NCI-H2029 treated with DMSO at 0.1 percent for 48 hours (cell line): ENCODE data around the gene MYRIP.

Experiments
- DNase-seq: peaks from one replicate; lab custom pipeline; 2025; lab: John Stamatoyannopoulos, UW

The MYRIP gene

GRCh38 chr3:40190056-40190455 is 380.6 kb downstream of the MYRIP start:
- DNase-seq: no peak

DNA sequence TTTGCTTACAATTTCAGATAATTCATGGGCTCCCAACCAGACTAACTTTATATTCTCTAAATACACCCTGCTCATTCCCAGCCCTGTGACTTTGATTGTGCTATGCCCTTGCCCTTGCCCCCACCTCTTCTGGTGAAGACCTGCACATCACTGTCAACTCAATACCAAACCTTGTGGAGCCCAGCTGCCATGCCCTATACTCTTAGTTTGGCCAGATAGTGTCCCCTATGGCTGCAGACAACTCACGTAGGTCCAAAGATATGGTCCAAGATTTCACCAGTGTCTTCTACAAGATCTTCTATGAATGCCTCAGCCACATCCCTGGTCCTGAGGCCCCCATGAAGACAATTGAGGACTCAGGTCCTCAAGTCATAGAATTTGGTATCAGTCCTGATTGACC is 381.8 kb downstream of the MYRIP start:
- DNase-seq: no peak

- DNase-seq: no peak
Measured at GRCh38 chr3:40191850-40192448, 382.5 kb downstream of the MYRIP start.

GRCh38 chr3:40192628-40193027 is 383.2 kb downstream of the MYRIP start:
- no peak for DNase-seq

GRCh38 chr3:40196966-40197365 is 387.6 kb downstream of the MYRIP start:
- no peak for DNase-seq

- DNase-seq: no peak
Measured at GRCh38 chr3:40200692-40201316, 391.4 kb downstream of the MYRIP start.

GRCh38 chr3:40201770-40202169 is 392.4 kb downstream of the MYRIP start:
- no peak for DNase-seq

DNA sequence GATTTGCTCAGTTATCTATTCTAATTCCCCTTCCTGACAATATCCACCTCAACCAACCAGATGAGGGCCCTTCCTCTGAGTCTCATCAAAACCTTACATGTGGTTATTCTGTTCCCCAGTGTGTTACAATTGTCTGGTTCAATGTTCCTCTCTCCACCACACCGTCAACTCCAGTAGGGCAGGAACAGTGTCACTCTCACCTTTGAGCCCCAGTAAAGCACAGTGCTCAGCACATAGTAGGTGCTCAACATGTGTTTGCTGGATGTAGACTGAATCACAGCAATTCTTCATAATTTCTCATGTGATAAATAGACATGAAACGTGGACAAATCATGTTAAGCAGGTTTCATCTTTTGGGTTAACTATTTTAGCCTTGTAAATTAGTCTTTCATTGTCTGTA is 397.1 kb downstream of the MYRIP start:
- no peak for DNase-seq

GRCh38 chr3:40207796-40208195 is 398.4 kb downstream of the MYRIP start:
- no peak for DNase-seq

- no peak for DNase-seq
Measured at GRCh38 chr3:40208251-40208650, 398.8 kb downstream of the MYRIP start.

GRCh38 chr3:40211579-40211978 is 402.2 kb downstream of the MYRIP start:
- no peak for DNase-seq

GRCh38 chr3:40213556-40213955 is 404.1 kb downstream of the MYRIP start:
- no peak for DNase-seq

DNA sequence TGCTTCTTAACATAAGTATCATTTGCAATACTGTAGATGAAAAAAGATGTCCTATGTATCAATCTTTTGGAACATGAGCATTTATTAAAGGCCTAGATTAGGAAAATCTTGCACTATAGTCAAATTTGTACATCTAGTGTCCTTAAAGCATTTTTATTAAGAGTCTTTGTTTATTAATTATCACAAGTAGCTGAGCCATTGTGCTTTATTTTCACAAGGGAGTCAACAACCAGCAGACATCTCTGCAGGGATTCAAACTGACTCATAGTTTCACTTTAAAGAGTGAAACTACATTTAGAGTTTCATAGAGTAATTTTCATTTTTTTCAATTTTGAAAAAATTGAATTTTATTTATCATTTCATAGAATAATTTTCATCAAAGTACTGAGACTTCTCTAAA is 405.6 kb downstream of the MYRIP start:
- DNase-seq: no peak

DNA sequence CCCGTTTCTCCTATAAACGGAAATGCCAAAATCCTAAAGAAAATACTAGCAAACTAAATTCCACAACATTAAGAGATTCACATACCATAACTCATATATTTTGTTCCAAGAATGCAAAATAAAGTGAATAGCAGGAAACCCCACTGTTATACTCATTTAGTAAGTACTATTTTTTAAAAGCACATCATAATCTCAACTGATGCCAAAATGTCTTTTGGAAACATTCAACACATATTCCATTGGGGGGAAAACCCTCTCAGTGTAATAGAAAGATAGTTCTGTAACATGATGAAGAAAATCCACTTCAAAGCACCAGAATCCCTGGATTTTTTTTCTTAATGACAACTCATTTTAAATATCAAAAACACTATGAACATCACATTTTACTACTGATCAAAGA is 407.1 kb downstream of the MYRIP start:
- DNase-seq: no peak

DNA sequence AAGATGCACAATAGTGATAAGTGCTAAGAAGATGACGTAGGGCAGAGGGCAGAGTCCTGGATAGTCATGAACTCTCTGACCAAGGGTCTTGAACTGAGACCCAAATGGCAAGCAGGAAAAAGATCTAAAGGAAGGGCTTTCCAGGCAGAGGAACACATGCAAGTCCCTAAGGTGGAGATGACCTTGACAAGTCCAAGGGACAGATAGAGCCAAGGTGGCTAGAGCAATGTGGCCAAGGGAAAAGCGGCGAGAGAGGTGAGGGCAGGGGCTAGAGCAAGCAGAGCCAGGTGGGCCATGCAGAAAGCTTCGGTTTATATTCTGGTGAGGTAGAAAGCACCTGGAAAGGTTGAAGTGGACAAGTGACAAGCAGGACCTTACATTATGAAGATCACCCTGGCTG is 414.4 kb downstream of the MYRIP start:
- no peak for DNase-seq

- no peak for DNase-seq
Measured at GRCh38 chr3:40224796-40225515, 415.5 kb downstream of the MYRIP start.

DNA sequence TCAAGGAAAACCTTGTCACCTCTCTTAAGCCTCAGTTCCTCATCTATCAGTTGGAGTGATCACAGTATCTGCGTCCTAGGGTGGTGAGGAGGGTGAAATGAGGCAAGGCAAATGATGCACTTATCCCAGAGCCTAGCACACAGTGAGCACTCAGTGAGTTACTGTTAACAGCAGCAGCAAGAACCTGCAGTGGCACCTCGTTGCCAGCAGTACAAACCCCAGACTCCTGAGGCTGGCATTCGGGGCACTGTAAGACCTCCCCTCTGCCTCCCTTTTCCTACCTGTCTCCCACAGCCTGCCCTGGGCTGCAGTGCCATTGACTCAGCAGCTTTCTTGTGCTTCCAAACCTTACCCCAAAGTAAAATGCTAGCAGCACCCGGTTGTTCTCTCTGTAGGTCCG is 417.2 kb downstream of the MYRIP start:
- DNase-seq: no peak

DNA sequence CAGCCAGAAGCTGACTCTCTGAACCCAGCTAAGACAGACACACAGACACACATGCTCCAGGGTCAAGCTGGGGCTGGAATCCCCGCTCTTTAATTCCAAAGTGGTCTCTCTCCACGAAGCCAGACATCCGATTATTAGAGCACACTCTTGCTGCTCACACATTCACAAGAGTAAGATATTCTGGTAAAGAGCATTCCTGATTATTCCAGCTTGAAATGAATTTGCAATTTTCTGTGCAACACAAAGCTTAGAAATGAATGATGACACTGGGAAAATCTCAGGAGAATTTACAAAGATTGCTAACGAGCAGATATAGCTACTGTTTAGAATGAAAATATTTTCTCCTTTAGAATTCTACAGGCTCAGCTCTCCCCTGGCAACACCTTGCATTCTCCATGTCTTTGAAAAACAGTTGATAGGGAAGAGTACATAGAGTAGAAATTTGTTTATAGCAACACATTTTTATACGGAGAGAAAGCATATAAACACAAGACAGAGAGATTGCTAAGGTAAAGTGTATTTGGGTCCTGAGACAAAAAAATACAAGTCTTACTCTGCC is 419.5 kb downstream of the MYRIP start:
- DNase-seq: no peak

- DNase-seq: no peak
Measured at GRCh38 chr3:40229386-40229785, 420.0 kb downstream of the MYRIP start.

GRCh38 chr3:40229963-40230362 is 420.6 kb downstream of the MYRIP start:
- DNase-seq: no peak

GRCh38 chr3:40230382-40230781 is 421.0 kb downstream of the MYRIP start:
- DNase-seq: no peak

GRCh38 chr3:40232626-40233025 is 423.2 kb downstream of the MYRIP start:
- no peak for DNase-seq

- DNase-seq: no peak
Measured at GRCh38 chr3:40237159-40237558, 427.8 kb downstream of the MYRIP start.
